ENCODE results near the gene VPS35. TPM values are rescaled to one million over a fixed set of nuclear protein-coding genes. Genes with fewer than 3 reads are reported as not detected.

The VPS35 gene
- total and polyA plus RNA-seq, 2 of the 13 experiments (the other 11 are each of a cell fraction or from before 2014, with no cell fraction given): 30.7 to 136 TPM

DNA sequence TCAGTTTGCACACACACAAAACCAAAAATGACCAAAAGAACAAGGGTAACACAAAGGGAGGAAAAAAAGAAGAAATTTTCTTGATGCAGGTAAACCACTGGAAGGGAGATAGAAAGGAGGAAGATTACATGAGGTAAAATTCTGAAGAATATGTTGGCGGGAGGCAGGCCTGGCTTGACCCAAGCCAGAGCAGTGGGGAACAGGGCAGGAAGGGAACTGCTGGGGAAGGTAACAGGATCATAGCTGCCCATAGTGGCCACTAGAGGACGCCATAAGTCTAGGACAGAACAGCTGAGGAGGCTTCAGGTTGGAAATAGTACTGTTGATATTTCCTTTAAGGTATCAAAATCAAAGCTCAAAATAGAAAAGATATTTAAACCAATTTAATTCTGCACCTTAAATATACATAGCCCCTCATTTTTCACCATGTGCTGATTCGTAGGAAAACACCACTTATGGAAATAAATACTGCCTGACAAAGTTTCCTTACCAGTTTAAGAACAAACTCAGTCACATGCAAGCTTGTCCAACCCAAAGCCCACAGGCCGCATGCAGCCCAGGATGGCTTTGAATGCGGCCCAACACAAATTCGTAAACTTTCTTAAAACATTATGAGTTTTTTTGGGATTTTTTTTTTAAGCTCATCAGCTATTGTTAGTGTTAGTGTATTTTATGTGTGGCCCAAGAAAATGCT is 15.5 kb downstream of the VPS35 start (continued):
- TF ChIP-seq, protein P1, sequence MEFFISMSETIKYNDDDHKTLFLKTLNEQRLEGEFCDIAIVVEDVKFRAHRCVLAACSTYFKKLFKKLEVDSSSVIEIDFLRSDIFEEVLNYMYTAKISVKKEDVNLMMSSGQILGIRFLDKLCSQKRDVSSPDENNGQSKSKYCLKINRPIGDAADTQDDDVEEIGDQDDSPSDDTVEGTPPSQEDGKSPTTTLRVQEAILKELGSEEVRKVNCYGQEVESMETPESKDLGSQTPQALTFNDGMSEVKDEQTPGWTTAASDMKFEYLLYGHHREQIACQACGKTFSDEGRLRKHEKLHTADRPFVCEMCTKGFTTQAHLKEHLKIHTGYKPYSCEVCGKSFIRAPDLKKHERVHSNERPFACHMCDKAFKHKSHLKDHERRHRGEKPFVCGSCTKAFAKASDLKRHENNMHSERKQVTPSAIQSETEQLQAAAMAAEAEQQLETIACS (CRISPR knock-in tag; IDR thresholded peaks at IDR 0.05): no peak
- TF ChIP-seq JARID2 (CRISPR knock-in tag; IDR thresholded peaks at IDR 0.05; ENCODE audit: insufficient replicate concordance) (peak; percentile 60), NFE2L2 (IDR thresholded peaks at IDR 0.05; ENCODE audit: low read length) (0 out of 2 replicates have a peak, but pooled peaks have one; percentile 11), CBFB (CRISPR knock-in tag; IDR thresholded peaks at IDR 0.05) (0 out of 2 replicates have a peak, but pooled peaks have one; percentile 28), NR3C1 (CRISPR knock-in tag; IDR thresholded peaks at IDR 0.05) (no peak), CEBPB (IDR thresholded peaks at IDR 0.05; ENCODE audit: borderline replicate concordance, low read depth, low read length) (no peak), ZNF264 (CRISPR knock-in tag; IDR thresholded peaks at IDR 0.05) (0 out of 2 replicates have a peak, but pooled peaks have one; percentile 48), ERF (CRISPR knock-in tag; IDR thresholded peaks at IDR 0.05) (peak; percentile 31; the same call in 1 of the 2 replicates), EP300 (IDR thresholded peaks at IDR 0.05; ENCODE audit: low read depth in 2 of 2, low read length in 2 of 2) (no peak), EP300 (CRISPR knock-in tag; IDR thresholded peaks at IDR 0.05; ENCODE audit: borderline replicate concordance) (no peak), SMAD3 (CRISPR knock-in tag; IDR thresholded peaks at IDR 0.05) (peak; percentile 31; the same call in 1 of the 2 replicates), SOX5 (CRISPR knock-in tag; IDR thresholded peaks at IDR 0.05; ENCODE audit: borderline replicate concordance) (0 out of 2 replicates have a peak, but pooled peaks have one; percentile 29), TSC22D2 (CRISPR knock-in tag; IDR thresholded peaks at IDR 0.05; ENCODE audit: borderline replicate concordance) (0 out of 2 replicates have a peak, but pooled peaks have one; percentile 56), ZKSCAN1 (IDR thresholded peaks at IDR 0.05; ENCODE audit: low read length) (no peak), GATAD1 (CRISPR knock-in tag; IDR thresholded peaks at IDR 0.05) (0 out of 2 replicates have a peak, but pooled peaks have one; percentile 45), SAP130 (CRISPR knock-in tag; IDR thresholded peaks at IDR 0.05; ENCODE audit: low read depth) (peak; percentile 54), ZNF598 (CRISPR knock-in tag; IDR thresholded peaks at IDR 0.05; ENCODE audit: borderline replicate concordance) (no peak), ZNF460 (CRISPR knock-in tag; IDR thresholded peaks at IDR 0.05; ENCODE audit: borderline replicate concordance) (no peak), GTF3A (CRISPR knock-in tag; conservative IDR thresholded peaks at IDR 0.05) (no peak), STAG1 (CRISPR knock-in tag; IDR thresholded peaks at IDR 0.05) (peak; percentile 94), RAD21 (CRISPR knock-in tag; IDR thresholded peaks at IDR 0.05) (peak; percentile 91)
- TF ChIP-seq, protein P2, sequence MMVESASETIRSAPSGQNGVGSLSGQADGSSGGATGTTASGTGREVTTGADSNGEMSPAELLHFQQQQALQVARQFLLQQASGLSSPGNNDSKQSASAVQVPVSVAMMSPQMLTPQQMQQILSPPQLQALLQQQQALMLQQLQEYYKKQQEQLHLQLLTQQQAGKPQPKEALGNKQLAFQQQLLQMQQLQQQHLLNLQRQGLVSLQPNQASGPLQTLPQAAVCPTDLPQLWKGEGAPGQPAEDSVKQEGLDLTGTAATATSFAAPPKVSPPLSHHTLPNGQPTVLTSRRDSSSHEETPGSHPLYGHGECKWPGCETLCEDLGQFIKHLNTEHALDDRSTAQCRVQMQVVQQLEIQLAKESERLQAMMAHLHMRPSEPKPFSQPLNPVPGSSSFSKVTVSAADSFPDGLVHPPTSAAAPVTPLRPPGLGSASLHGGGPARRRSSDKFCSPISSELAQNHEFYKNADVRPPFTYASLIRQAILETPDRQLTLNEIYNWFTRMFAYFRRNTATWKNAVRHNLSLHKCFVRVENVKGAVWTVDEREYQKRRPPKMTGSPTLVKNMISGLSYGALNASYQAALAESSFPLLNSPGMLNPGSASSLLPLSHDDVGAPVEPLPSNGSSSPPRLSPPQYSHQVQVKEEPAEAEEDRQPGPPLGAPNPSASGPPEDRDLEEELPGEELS (CRISPR knock-in tag; IDR thresholded peaks at IDR 0.05): no peak
- TF ChIP-seq, protein P3, sequence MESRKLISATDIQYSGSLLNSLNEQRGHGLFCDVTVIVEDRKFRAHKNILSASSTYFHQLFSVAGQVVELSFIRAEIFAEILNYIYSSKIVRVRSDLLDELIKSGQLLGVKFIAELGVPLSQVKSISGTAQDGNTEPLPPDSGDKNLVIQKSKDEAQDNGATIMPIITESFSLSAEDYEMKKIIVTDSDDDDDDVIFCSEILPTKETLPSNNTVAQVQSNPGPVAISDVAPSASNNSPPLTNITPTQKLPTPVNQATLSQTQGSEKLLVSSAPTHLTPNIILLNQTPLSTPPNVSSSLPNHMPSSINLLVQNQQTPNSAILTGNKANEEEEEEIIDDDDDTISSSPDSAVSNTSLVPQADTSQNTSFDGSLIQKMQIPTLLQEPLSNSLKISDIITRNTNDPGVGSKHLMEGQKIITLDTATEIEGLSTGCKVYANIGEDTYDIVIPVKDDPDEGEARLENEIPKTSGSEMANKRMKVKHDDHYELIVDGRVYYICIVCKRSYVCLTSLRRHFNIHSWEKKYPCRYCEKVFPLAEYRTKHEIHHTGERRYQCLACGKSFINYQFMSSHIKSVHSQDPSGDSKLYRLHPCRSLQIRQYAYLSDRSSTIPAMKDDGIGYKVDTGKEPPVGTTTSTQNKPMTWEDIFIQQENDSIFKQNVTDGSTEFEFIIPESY (CRISPR knock-in tag; IDR thresholded peaks at IDR 0.05): peak; percentile 33; the same call in 1 of the 2 replicates
- TF ChIP-seq, protein P4, sequence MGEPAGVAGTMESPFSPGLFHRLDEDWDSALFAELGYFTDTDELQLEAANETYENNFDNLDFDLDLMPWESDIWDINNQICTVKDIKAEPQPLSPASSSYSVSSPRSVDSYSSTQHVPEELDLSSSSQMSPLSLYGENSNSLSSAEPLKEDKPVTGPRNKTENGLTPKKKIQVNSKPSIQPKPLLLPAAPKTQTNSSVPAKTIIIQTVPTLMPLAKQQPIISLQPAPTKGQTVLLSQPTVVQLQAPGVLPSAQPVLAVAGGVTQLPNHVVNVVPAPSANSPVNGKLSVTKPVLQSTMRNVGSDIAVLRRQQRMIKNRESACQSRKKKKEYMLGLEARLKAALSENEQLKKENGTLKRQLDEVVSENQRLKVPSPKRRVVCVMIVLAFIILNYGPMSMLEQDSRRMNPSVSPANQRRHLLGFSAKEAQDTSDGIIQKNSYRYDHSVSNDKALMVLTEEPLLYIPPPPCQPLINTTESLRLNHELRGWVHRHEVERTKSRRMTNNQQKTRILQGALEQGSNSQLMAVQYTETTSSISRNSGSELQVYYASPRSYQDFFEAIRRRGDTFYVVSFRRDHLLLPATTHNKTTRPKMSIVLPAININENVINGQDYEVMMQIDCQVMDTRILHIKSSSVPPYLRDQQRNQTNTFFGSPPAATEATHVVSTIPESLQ (CRISPR knock-in tag; conservative IDR thresholded peaks at IDR 0.05): 0 out of 2 replicates have a peak, but pooled peaks have one; percentile 86
